CD4-positive, CD25-positive, alpha-beta regulatory T cell (primary cell): ENCODE results near the gene DPP7. TPM values are rescaled to one million over a fixed set of nuclear protein-coding genes. Genes with fewer than 3 reads are reported as not detected.

Source experiments
- ATAC-seq, 2 donors: fragments of 150-1000 bp; cut with Tn5 transposase; one replicate each; pipeline ENCODE4 v1.10.0; 2021; ENCODE audit warnings: low read depth in 2 of 2, moderate number of reproducible peaks in 2 of 2, moderate library complexity in 1 of 2
- DNase-seq, 3 donors: peaks; one replicate each; pipeline versions ENCODE4 v3.0.0 to v3.0.0-alpha.2; 2012 to 2022; ENCODE audit warnings: mixed read lengths in 1 of 3
- H3K27ac ChIP-seq: one replicate; pipeline ENCODE4 v1.7.0; 2013; ENCODE audit warnings: mild to moderate bottlenecking, low read length; ENCODE audit not compliant: insufficient read depth, poor library complexity, severe bottlenecking
- H3K27me3 ChIP-seq: one replicate; pipeline ENCODE4 v1.7.0; 2013; ENCODE audit warnings: low read length; ENCODE audit not compliant: control insufficient read depth, insufficient read depth
- H3K36me3 ChIP-seq: one replicate; pipeline ENCODE4 v1.7.0; 2013; ENCODE audit warnings: mild to moderate bottlenecking, low read length, moderate library complexity; ENCODE audit not compliant: control insufficient read depth, insufficient read depth
- H3K4me1 ChIP-seq: 2 replicates; pipeline ENCODE4 v1.7.0; 2013; ENCODE audit warnings: mild to moderate bottlenecking, low read length; ENCODE audit not compliant: insufficient read depth, control insufficient read depth, poor library complexity, severe bottlenecking
- H3K4me3 ChIP-seq: one replicate; pipeline ENCODE4 v1.7.0; 2013; ENCODE audit warnings: low read depth, mild to moderate bottlenecking, low read length, moderate library complexity
- H3K9me3 ChIP-seq, 2 experiments: 1 replicate in 1 of 2; 2 replicates in 1 of 2; pipeline ENCODE4 v1.7.0; 2013; ENCODE audit warnings: low read length in 2 of 2, mild to moderate bottlenecking in 1 of 2, moderate library complexity in 1 of 2; ENCODE audit not compliant: control insufficient read depth in 2 of 2
- H3K27ac Mint-ChIP-seq, 3 donors: one replicate each; pipeline ENCODE4 v1.8.0; 2020 to 2022; ENCODE audit warnings: mild to moderate bottlenecking in 3 of 3, mixed read lengths in 3 of 3, moderate library complexity in 2 of 3
- H3K27me3 Mint-ChIP-seq: one replicate; pipeline ENCODE4 v1.8.0; 2022; ENCODE audit warnings: mild to moderate bottlenecking, mixed read lengths
- H3K36me3 Mint-ChIP-seq: one replicate; pipeline ENCODE4 v1.8.0; 2020; ENCODE audit warnings: mixed read lengths
- H3K4me1 Mint-ChIP-seq, 4 donors: one replicate each; pipeline ENCODE4 v1.8.0; 2020 to 2022; ENCODE audit warnings: mixed read lengths in 4 of 4, mild to moderate bottlenecking in 1 of 4
- H3K4me3 Mint-ChIP-seq, 4 donors: one replicate each; pipeline ENCODE4 v1.8.0; 2020 to 2022; ENCODE audit warnings: mild to moderate bottlenecking in 4 of 4, mixed read lengths in 4 of 4, moderate library complexity in 3 of 4
- H3K9me3 Mint-ChIP-seq, 7 donors: one replicate each; pipeline ENCODE4 v1.8.0; 2020 to 2022; ENCODE audit warnings: mixed read lengths in 7 of 7, mild to moderate bottlenecking in 3 of 7, moderate library complexity in 2 of 7
- polyA plus RNA-seq, 4 donors: library from polyadenylated mRNA; unstranded; fragments of 300-500 nt; fragmentation: Illumina TruSeq; gene quantifications; one replicate each; pipeline ENCODE4 v1.2.3, GENCODE V29; 2021
- total RNA-seq: library from RNA; stranded (reverse); gene quantifications from one replicate; pipeline ENCODE4 v1.2.3, GENCODE V29; 2022

Gene DPP7
- total and polyA plus RNA-seq, 5 donors from 2014 or later: 119 to 343 (median 156) TPM

DNA sequence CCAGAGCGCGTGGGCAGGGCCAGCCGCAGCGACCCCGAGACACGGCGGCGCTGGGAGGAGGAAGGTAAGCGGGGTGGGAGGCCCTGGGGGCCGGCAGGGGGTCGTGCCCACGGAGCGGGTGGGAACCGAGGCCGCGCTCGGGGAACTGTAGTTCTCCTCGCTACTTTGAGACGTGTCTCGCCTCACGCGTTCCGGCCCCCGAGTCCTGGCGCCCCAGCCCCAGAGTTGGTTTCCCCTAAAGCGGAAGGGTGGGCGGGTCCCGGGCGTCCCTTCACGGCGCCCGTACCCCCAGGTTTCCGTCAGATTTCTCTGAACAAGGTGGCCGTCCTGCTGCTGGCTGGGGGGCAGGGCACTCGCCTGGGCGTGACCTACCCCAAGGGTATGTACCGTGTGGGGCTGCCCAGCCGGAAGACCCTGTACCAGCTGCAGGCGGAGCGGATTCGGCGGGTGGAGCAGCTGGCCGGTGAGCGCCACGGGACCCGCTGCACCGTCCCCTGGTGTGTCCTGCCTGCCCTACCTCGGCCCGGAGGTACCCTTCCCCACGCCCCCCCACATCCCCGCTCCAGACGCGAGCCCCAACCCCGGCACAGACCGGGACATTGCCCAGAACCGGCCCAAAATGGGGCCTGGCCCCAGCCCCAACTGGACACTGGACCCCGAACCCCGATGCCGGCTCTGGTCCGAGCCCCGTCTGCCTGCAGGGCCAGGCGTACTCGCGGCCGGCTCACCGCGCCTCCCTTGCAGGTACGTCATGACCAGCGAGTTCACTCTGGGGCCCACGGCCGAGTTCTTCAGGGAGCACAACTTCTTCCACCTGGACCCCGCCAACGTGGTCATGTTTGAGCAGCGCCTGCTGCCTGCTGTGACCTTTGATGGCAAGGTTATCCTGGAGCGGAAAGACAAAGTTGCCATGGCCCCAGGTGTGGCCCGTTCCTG is 36.5 kb downstream of the DPP7 start:
- H3K4me1 ChIP-seq: peaks cover 14% of the 10 kb centered on the region
- H3K36me3 ChIP-seq: peaks cover 11% of the 10 kb centered on the region
- H3K27ac Mint-ChIP-seq: peak overlapping the region in 1 of 3 donors; percentile 62
- H3K27me3 ChIP-seq: no peaks in the 10 kb centered on the region
- peak; percentile 31 to 85 (median 35) for DNase-seq
- peaks cover 0 to 7% (median 3%) of the 10 kb centered on the region in 4 donors for H3K4me1 Mint-ChIP-seq
- peak overlapping the region; percentile 69 to 81 (median 78) for H3K4me3 Mint-ChIP-seq
- no peaks in the 10 kb centered on the region for H3K27me3 Mint-ChIP-seq
- H3K27ac ChIP-seq: peak overlapping the region; percentile 66
- no peaks in the 10 kb centered on the region for H3K9me3 Mint-ChIP-seq
- peaks cover 6% of the 10 kb centered on the region for H3K36me3 Mint-ChIP-seq
- peak; percentile 36 to 54 for ATAC-seq
- H3K9me3 ChIP-seq: no peaks in the 10 kb centered on the region
- no peak overlapping the region for H3K4me3 ChIP-seq

- Histone ChIP-seq H3K27ac (peak within 1 kb of the TSS; percentile 66), H3K9me3 (no peaks in the 10 kb centered on the region), H3K36me3 (peaks cover 10% of the 10 kb centered on the region), H3K4me3 (no peak within 1 kb of the TSS), H3K4me1 (peaks cover 14% of the 10 kb centered on the region), H3K27me3 (no peaks in the 10 kb centered on the region)
- ATAC-seq: peak; percentile 64 to 65
- peaks cover 0 to 7% (median 3%) of the 10 kb centered on the region in 4 donors for H3K4me1 Mint-ChIP-seq
- peaks cover 6% of the 10 kb centered on the region for H3K36me3 Mint-ChIP-seq
- H3K27ac Mint-ChIP-seq: peak within 1 kb of the TSS in 1 of 3 donors; percentile 62
- DNase-seq: peak; percentile 45 to 71 (median 66)
- peak within 1 kb of the TSS; percentile 69 to 90 (median 80) for H3K4me3 Mint-ChIP-seq
- H3K9me3 Mint-ChIP-seq: no peaks in the 10 kb centered on the region
- no peaks in the 10 kb centered on the region for H3K27me3 Mint-ChIP-seq
Observed at GRCh38 chr9:137077010-137077747, 37.4 kb downstream of the DPP7 start, which contains the start of gene UAP1L1. UAP1L1 (plus strand) TSS chr9:137077517; CDS start chr9:137077533, 16 bp downstream.

DNA sequence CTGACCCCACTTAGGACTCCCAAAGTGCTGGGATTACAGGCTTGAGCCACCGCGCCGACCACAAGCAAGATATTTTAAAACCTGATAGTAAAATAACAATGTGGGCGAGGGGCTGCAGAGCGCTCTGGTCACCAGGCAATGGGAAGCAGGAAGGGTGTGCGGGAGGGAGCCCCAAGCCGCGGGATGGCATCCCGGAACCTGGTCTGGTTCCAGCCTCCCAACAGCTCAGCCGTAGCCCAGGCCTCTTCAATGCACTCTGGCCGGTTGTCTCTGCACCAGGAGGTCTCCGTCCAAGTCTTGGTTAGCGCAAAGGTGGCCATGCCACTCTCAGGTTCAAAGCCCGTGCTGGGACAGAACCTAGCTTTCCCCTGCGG is 37.9 kb downstream of the DPP7 start:
- Histone ChIP-seq H3K4me1 (peaks cover 14% of the 10 kb centered on the region), H3K9me3 (no peaks in the 10 kb centered on the region), H3K36me3 (peaks cover 9% of the 10 kb centered on the region), H3K4me3 (no peak overlapping the region), H3K27ac (peak overlapping the region; percentile 47), H3K27me3 (no peaks in the 10 kb centered on the region)
- Mint-ChIP-seq H3K4me3 (peak overlapping the region in 3 of 4 donors; percentile 77 to 90 (median 82)), H3K27ac (no peak overlapping the region), H3K27me3 (no peaks in the 10 kb centered on the region), H3K9me3 (no peaks in the 10 kb centered on the region), H3K4me1 (peaks cover 0 to 9% (median 3%) of the 10 kb centered on the region in 4 donors), H3K36me3 (peaks cover 1% of the 10 kb centered on the region)
- DNase-seq (no peak), ATAC-seq (no peak)

GRCh38 chr9:137075275-137075775 is 39.2 kb downstream of the DPP7 start:
- ATAC-seq (no peak), DNase-seq (no peak)
- H3K27ac ChIP-seq: no peak overlapping the region
- H3K9me3 Mint-ChIP-seq: no peaks in the 10 kb centered on the region
- H3K4me3 ChIP-seq: no peak overlapping the region
- peaks cover 23% of the 10 kb centered on the region for H3K4me1 ChIP-seq
- H3K36me3 ChIP-seq: peaks cover 9% of the 10 kb centered on the region
- H3K27me3 ChIP-seq: no peaks in the 10 kb centered on the region
- no peak overlapping the region for H3K27ac Mint-ChIP-seq
- H3K4me1 Mint-ChIP-seq: peaks cover 0 to 19% (median 7%) of the 10 kb centered on the region in 4 donors
- peak overlapping the region in 3 of 4 donors; percentile 22 to 80 (median 56) for H3K4me3 Mint-ChIP-seq
- H3K9me3 ChIP-seq: no peaks in the 10 kb centered on the region
- no peaks in the 10 kb centered on the region for H3K36me3 Mint-ChIP-seq
- no peaks in the 10 kb centered on the region for H3K27me3 Mint-ChIP-seq

- Mint-ChIP-seq H3K27ac (no peak overlapping the region), H3K36me3 (no peaks in the 10 kb centered on the region), H3K9me3 (no peaks in the 10 kb centered on the region), H3K27me3 (no peaks in the 10 kb centered on the region), H3K4me3 (peak overlapping the region; percentile 19 to 80 (median 34)), H3K4me1 (peaks cover 0 to 18% (median 7%) of the 10 kb centered on the region in 4 donors)
- DNase-seq (no peak), ATAC-seq (no peak)
- no peak overlapping the region for H3K4me3 ChIP-seq
- H3K9me3 ChIP-seq: no peaks in the 10 kb centered on the region
- peaks cover 25% of the 10 kb centered on the region for H3K4me1 ChIP-seq
- peaks cover 5% of the 10 kb centered on the region for H3K36me3 ChIP-seq
- H3K27ac ChIP-seq: no peak overlapping the region
- no peaks in the 10 kb centered on the region for H3K27me3 ChIP-seq
Observed at GRCh38 chr9:137074657-137075274, 39.8 kb downstream of the DPP7 start.

DNA sequence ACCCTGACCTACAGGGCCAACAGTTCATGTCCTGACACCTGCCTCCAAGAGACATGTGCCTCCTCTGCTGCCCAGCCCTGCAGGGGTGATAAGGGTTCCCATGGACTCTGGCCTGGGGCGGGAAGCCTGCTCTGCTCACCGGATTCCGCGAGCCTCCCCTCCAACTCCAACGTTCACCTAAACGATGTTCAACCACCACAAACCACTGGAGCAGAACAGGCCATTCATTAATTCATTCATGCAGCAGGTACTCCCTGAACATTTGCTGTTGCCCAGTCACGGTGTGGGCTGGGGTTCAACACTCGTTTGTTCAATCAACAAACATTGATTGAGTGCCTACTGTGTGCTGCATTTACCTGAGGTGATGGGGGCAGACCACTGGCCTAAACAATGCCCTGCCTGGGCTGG is 40.5 kb downstream of the DPP7 start:
- peaks cover 32% of the 10 kb centered on the region for H3K4me1 ChIP-seq
- no peak for ATAC-seq
- Mint-ChIP-seq H3K27me3 (no peaks in the 10 kb centered on the region), H3K4me3 (peak overlapping the region in 2 of 4 donors; percentile 75 to 77), H3K36me3 (no peaks in the 10 kb centered on the region), H3K4me1 (peaks cover 0 to 19% (median 7%) of the 10 kb centered on the region in 4 donors), H3K9me3 (no peaks in the 10 kb centered on the region), H3K27ac (peak overlapping the region in 1 of 3 donors; percentile 26)
- no peaks in the 10 kb centered on the region for H3K36me3 ChIP-seq
- H3K27me3 ChIP-seq: no peaks in the 10 kb centered on the region
- H3K9me3 ChIP-seq: no peaks in the 10 kb centered on the region
- H3K27ac ChIP-seq: no peak overlapping the region
- H3K4me3 ChIP-seq: no peak overlapping the region
- no peak for DNase-seq

DNA sequence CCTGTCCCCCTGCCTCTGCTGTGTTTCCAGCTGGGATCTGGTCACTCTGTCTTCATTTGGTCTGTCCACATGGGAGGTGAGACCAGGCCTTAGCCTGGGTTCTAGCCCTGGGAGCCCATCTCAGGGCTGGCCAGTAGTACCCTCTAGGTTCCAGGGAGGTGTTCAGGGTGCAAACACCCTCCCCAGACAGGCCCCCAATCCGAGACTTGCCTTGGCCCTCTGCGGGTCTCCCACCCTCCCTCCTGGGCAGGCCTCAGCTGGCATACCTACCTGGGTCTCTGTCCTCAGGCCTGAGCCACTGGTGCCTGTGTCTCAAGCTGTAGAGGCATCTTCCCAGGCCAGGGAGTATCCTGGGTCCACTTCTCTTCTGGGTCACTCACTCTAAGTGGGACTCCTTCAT is 43.3 kb downstream of the DPP7 start:
- peak overlapping the region in 2 of 3 donors; percentile 49 to 86 for H3K27ac Mint-ChIP-seq
- Histone ChIP-seq H3K27ac (no peak overlapping the region), H3K36me3 (no peaks in the 10 kb centered on the region), H3K27me3 (no peaks in the 10 kb centered on the region), H3K9me3 (no peaks in the 10 kb centered on the region), H3K4me1 (peaks cover 31% of the 10 kb centered on the region), H3K4me3 (no peak overlapping the region)
- peak overlapping the region; percentile 47 to 86 (median 78) for H3K4me3 Mint-ChIP-seq
- ATAC-seq (no peak), DNase-seq (no peak)
- H3K9me3 Mint-ChIP-seq: peaks cover 0 to 1% (median 0%) of the 10 kb centered on the region in 7 donors
- peaks cover 4% of the 10 kb centered on the region for H3K27me3 Mint-ChIP-seq
- no peaks in the 10 kb centered on the region for H3K36me3 Mint-ChIP-seq
- peaks cover 4 to 20% (median 13%) of the 10 kb centered on the region in 4 donors for H3K4me1 Mint-ChIP-seq
